ENCODE data around the gene SLX9.

DNA sequence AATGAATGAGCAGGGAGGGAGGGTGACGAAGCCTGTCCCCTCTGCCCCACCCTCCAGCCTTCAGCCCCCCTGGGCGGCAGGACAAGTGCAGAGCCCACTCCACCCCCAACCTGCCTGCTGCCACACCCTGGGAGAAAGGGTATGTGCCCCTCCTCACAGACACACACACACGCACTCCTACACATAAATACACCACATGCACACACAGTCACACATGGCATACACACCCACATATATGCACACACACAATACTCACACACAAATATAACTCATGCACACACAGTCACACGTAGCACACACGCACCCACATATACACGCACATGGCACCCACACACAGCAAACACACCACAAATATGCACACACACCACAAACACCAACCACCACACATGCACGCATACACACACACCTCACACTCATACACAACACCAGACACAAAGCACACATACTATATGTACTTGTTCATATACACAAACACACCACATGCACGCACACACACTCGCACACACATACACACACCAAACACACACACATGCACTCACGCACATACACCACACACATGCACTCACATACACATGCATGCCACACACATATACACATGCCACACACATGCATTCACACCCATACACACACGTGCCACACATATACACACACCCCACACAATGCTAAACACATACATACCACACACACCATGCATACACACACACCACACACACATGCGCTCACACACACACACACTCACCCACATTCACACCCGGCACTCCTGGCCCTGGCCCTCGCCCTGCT is 35.5 kb upstream of the SLX9 start:
- TF ChIP-seq, protein P1, sequence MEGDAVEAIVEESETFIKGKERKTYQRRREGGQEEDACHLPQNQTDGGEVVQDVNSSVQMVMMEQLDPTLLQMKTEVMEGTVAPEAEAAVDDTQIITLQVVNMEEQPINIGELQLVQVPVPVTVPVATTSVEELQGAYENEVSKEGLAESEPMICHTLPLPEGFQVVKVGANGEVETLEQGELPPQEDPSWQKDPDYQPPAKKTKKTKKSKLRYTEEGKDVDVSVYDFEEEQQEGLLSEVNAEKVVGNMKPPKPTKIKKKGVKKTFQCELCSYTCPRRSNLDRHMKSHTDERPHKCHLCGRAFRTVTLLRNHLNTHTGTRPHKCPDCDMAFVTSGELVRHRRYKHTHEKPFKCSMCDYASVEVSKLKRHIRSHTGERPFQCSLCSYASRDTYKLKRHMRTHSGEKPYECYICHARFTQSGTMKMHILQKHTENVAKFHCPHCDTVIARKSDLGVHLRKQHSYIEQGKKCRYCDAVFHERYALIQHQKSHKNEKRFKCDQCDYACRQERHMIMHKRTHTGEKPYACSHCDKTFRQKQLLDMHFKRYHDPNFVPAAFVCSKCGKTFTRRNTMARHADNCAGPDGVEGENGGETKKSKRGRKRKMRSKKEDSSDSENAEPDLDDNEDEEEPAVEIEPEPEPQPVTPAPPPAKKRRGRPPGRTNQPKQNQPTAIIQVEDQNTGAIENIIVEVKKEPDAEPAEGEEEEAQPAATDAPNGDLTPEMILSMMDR (IDR thresholded peaks at IDR 0.05): no peak
- TF ChIP-seq POLR2AphosphoS5 (IDR thresholded peaks at IDR 0.05): no peak

Data from sigmoid colon (tissue), 4 donors.